NCI-H446 (cell line): ENCODE measurements around the gene MMP13.

ENCODE experiments used
- DNase-seq, 2 experiments: peaks; one replicate each; lab custom pipeline; 2025; lab: John Stamatoyannopoulos, UW

Gene MMP13

GRCh38 chr11:102900346-102900745, 55.2 kb downstream of the MMP13 start:
- no peak for DNase-seq
